GM11168 (cell line): ENCODE measurements around the gene CSRNP2.
"Not testable (repeated sequence)": the region's sequence is repeated elsewhere in the genome, so short reads cannot be mapped to it uniquely, and the experiment has no call there.

Experiments used
- in situ Hi-C: fragments of 300-500 bp; cut with MboI; formaldehyde crosslinking; loops from one replicate; pipeline ENCODE4 v1.12.0; 2022; ENCODE audit warnings: low sequenced_read_pairs; ENCODE audit not compliant: unreplicated experiment

The CSRNP2 gene

GRCh38 chr12:51078866-51079265 is 4.5 kb downstream of the CSRNP2 start:
- in situ Hi-C loops = not testable (repeated sequence)

GRCh38 chr12:51078346-51078745 is 5.0 kb downstream of the CSRNP2 start:
- in situ Hi-C loops = not testable (repeated sequence)

GRCh38 chr12:51077930-51078329 is 5.5 kb downstream of the CSRNP2 start:
- in situ Hi-C loops = no loop called here

GRCh38 chr12:51076236-51076930 is 7.0 kb downstream of the CSRNP2 start:
- in situ Hi-C loops = no loop called here

- in situ Hi-C loops = no loop called here
Observed at GRCh38 chr12:51075390-51075789, 8.0 kb downstream of the CSRNP2 start.

- in situ Hi-C loops = no loop called here
Observed at GRCh38 chr12:51071663-51072062, 11.7 kb downstream of the CSRNP2 start.

- in situ Hi-C loops = no loop called here
Observed at GRCh38 chr12:51070004-51070403, 13.4 kb downstream of the CSRNP2 start.

- in situ Hi-C loops = no loop called here
Observed at GRCh38 chr12:51067771-51068170, 15.6 kb downstream of the CSRNP2 start.

- in situ Hi-C loops = no loop called here
Observed at GRCh38 chr12:51067229-51067628, 16.2 kb downstream of the CSRNP2 start.

- in situ Hi-C loops = no loop called here
Observed at GRCh38 chr12:51065530-51065929, 17.9 kb downstream of the CSRNP2 start.

GRCh38 chr12:51062631-51063397 is 20.6 kb downstream of the CSRNP2 start:
- in situ Hi-C loops = no loop called here

- in situ Hi-C loops = no loop called here
Observed at GRCh38 chr12:51059086-51059485, 24.3 kb downstream of the CSRNP2 start.

- in situ Hi-C loops = no loop called here
Observed at GRCh38 chr12:51056242-51056641, 27.2 kb downstream of the CSRNP2 start.

- in situ Hi-C loops = no loop called here
Observed at GRCh38 chr12:51055060-51055459, 28.3 kb downstream of the CSRNP2 start.

GRCh38 chr12:51051787-51052186 is 31.6 kb downstream of the CSRNP2 start:
- in situ Hi-C loops = no loop called here

GRCh38 chr12:51049525-51049924 is 33.9 kb downstream of the CSRNP2 start:
- in situ Hi-C loops = no loop called here

- in situ Hi-C loops = no loop called here
Observed at GRCh38 chr12:51048661-51049251, 34.6 kb downstream of the CSRNP2 start.

GRCh38 chr12:51047655-51048540 is 35.5 kb downstream of the CSRNP2 start, which contains the start of gene LETMD1:
TSS of gene LETMD1 (plus strand) at chr12:51048327. CDS start at chr12:51048357, 30 bp downstream.
- in situ Hi-C loops = no loop called here

GRCh38 chr12:51036279-51036678 is 47.1 kb downstream of the CSRNP2 start:
- in situ Hi-C loops = no loop called here

GRCh38 chr12:51033457-51034089 is 49.8 kb downstream of the CSRNP2 start:
- in situ Hi-C loops = no loop called here
